ENCODE measurements around the gene SRP72.
"Not testable (repeated sequence)": the region's sequence is repeated elsewhere in the genome, so short reads cannot be mapped to it uniquely, and the experiment has no call there.

SRP72 gene

DNA sequence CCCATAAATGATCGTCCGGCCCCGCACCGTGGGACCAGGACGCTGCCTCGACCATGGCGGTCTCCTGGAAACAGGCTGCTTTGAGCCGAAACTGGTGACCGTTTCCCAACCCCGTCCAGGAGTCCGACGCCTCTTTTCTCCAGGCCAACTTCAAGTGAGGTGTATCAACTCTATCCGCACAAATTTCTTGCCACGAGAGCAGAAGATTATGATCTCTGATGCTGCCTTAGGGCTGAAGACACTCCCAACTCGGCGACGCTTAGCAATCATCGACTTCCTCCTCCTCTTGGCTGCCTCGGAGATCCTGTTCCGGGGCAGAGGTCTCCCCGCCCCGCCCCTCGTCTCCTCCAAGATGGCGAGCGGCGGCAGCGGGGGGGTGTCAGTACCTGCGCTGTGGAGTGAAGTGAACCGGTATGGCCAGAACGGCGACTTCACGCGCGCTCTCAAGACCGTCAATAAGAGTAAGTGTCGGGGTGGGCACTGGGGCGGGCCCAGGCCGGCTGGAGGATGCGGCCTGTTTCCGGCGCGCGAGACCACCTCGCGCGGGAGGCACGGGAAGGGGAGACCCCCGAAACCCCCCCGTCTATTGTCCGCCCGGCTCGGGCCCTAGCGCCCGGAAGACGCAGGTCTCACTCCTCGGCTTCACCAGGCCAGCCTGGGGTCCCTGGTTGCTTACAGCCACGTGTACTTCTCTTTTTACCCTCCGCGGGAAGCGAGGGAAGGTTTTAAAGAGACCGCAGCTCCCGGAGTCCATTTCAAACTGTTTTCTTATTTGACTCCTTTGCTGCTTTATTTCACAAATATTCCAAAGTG lies at the start of gene SRP72:
SRP72 (plus strand) TSS at position 334 of the 813 bp plus-strand sequence; CDS start at position 353, 19 bp downstream.
- DNase-seq = peak; percentile 89

DNA sequence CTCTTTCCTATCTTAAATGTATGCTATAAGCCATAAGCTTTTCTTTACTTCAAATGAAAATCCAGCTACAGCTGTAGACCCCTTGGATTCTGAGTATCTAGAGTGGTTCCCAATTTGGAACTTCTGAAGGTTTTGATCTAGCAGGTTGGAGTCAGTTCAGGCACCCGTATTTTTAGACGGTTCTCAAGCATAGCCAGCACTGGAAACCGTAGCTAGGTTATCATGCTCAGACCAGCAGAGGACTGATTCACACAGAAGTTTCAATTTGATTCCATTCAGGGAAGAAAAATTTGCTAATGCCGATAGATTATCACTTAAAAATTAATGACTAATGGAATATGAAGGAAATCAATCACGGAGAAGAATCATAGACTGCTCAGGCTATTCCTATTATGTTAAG lies 43.2 kb upstream of the SRP72 start:
- no peak for DNase-seq

GRCh38 chr4:56424697-56425514 lies 42.5 kb upstream of the SRP72 start:
- DNase-seq = no peak

GRCh38 chr4:56425518-56425917 lies 41.9 kb upstream of the SRP72 start:
- no peak for DNase-seq

DNA sequence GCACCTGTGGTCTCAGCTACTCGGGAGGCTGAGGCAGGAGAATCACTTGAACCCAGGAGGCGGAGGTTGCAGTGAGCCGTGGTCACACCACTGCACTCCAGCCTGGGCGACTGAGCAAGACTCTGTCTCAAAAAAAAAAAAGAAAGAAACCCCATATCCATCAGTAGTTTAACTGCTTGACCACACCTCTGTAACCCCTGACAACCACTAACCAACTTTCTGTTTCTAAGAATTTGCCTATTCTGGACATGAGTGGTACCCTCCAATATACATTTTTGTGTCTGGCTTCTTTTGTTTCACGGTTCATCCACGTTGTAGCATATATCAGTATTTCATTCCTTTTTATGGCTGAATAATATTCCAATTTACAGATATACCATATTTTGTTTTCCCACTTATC lies 41.1 kb upstream of the SRP72 start:
- DNase-seq = no peak

DNA sequence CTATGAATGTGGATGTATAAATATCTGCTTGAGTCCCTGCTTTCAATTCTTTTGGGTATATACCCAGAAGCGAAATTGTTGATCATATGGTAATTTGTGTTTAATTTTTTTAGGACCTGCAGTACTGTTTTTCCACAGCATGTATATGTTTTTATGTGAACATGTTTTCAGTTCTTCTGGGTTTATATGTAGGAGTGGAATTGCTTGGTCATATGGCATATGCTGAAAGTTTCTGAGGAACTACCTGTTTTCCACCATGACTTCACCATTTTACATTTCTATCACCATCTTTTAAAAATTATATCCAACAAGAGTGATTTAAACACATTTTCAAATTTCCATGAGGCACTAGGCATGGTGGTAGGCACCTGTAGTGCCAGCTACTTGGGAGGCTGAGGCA lies 40.2 kb upstream of the SRP72 start:
- DNase-seq = no peak

GRCh38 chr4:56430203-56430602 lies 37.2 kb upstream of the SRP72 start:
- DNase-seq = no peak

GRCh38 chr4:56433280-56433679 lies 34.1 kb upstream of the SRP72 start:
- DNase-seq = no peak

DNA sequence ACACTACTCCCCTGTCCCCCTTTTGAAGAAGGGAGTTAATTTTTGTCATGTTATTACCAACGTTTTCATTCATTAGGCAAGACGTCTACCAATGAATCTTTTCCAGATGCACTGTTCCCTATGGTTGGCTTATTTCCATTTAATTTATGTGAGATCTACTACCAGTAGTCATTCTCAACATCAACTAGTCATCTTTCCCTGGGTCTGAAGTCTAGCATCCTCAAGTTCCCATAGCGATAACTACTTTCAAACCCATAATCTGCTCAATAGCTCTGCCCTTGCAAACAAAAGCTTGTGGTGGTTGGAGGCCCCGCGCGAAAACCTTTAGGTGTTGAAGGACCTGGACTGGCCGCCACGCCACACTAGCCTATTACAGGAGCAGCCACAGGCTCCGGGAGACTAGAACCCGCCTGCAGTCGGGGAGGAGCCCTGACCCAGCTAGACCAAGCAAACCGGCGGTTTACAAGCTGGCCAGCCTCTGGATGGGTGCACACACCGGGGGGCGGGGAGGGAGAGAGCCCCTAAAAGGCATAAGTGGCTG lies 32.7 kb upstream of the SRP72 start:
- DNase-seq = peak; percentile 61

- DNase-seq = peak; percentile 99
These were observed 32.1 kb upstream of the SRP72 start, which contains the start of gene PPAT for GRCh38 chr4:56435140-56435926. Gene PPAT, minus strand, starts transcription at chr4:56435615. Its CDS starts 138 bp downstream, at chr4:56435477.

- DNase-seq = no peak
These were observed 28.7 kb upstream of the SRP72 start for GRCh38 chr4:56438766-56439165.

DNA sequence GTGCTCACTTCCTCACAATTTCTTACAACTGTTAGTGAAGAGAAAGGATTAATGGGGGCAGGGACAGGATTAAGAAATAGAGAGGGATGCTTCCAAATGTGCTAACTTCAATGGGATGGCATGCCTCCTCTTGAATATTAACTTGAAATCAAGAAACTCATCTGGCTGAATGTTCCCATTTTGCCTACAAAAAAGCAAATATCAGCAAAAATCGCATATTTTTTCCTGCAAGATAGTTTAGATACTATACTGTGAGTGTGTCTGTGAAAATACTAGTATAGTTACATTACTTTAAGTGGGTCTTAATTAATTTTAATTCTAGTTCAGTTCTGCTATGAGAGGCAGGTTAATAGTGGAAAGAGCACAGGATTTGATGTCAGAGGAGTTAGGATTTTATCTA lies 26.4 kb upstream of the SRP72 start:
- DNase-seq = no peak

- DNase-seq = no peak
These were observed 22.7 kb upstream of the SRP72 start for GRCh38 chr4:56444719-56445118.

GRCh38 chr4:56445699-56446098 lies 21.7 kb upstream of the SRP72 start:
- DNase-seq = no peak

GRCh38 chr4:56448301-56448700 lies 19.1 kb upstream of the SRP72 start:
- no peak for DNase-seq

DNA sequence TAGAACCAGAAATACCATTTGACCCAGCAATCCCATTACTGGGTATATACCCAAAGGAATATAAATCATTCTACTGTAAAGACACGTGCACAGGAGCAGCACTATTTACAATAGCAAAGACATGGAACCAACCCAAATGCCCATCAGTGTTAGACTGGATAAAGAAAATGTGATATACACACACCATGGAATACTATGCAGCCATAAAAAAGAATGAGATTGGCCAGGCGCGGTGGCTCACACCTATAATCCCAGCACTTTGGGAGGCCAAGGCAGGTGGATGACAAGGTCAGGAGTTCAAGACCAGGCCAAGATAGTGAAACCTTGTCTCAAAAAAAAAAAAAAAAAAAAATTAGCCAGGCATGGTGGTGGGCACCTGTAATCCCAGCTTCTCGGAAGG lies 17.9 kb upstream of the SRP72 start:
- not testable (repeated sequence) for DNase-seq

- DNase-seq = no peak
These were observed 17.1 kb upstream of the SRP72 start for GRCh38 chr4:56450342-56450741.

DNA sequence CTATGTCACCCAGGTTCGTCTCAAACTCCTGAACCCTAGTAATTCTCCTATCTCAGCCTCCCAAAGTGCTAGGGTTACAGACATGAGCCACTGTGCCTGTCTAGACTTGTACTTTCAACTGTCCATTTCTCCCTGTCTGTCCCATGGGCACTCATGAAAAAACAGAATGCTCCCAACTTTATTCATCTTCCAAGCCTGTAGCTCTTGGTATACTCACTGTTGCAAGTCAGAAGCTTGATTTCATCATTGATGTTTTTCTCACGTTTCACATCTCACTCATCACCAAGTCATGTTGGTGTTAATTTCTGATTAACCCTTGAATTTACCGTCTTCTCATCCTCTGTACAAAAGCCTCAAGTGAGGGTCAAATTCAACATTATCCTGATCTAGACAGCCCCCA lies 7.3 kb upstream of the SRP72 start:
- no peak for DNase-seq

GRCh38 chr4:56462157-56462556 lies 5.3 kb upstream of the SRP72 start:
- no peak for DNase-seq

DNA sequence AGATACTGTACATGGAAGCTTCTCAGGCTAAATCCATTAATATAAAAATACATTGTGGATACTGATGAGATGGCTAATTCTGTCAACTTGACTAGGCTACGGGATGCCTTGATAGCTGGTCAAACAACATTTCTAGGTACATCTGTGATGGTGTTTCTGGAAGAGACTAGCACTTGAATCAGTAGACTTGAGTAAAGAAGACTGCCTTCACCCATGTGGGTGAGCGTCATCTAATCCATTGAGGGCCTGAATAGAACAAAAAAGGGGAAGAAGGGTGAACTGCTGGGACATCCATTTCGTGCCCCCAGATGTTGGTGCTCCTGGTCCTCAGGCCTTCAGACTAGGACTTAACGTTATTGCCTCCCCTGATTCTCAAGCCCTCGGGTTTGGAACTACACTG lies 3.7 kb upstream of the SRP72 start:
- DNase-seq = no peak

GRCh38 chr4:56464581-56464980 lies 2.8 kb upstream of the SRP72 start:
- DNase-seq = no peak

DNA sequence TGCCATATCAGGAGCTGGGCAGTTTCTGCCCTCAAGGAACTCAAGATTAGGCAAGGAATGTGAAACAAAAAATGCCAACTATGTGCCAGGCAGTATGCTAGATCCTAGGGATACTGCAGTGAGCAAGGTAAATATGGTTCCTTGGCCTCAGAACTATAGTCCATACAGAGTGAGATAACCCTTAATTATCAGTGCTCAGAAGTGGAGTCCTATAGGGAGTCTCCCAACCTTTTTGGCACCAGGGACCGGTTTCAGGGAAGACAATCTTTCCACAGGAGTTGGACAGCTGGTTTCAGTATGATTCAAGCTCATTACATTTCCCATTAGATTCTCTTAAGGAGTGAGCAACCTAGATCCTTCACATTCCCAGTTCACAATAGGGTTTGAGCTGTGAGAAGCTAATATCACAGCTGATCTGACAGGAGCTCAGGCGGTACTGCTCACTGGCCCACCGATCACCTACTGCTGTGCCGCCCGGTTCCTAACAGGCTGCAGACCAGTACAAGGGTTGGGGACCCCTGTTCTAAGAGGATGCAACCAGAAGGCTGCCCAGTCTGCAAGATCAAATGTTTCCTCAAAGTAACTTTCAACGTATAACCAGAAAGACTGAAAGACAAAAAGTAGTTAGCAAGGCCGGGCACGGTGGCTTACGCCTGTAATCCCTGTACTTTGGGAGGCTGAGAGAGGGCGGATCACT lies 1.7 kb upstream of the SRP72 start:
- DNase-seq = no peak

Measured in stimulated activated CD8-positive, alpha-beta memory T cell treated with anti-CD3 and anti-CD28 coated beads, Interleukin-4, amount 100 ng/mL, for 48 hours (primary cell).